HepG2 (cell line): ENCODE measurements around the gene PRKN. TPM values are rescaled to one million over a fixed set of nuclear protein-coding genes. Genes with fewer than 3 reads are reported as not detected.
A peak's percentile ranks its signal among the peaks of the same experiment; 100 is the strongest.

Experiments
- CEBPB ChIP-seq: IDR thresholded peaks from 2 replicates; pipeline ENCODE4 v1.6.1; 2011; ENCODE audit warnings: low read depth, low read length, improper control_type of control experiment, borderline replicate concordance
- CEBPG ChIP-seq: IDR thresholded peaks from 2 replicates; pipeline ENCODE4 v1.6.1; 2016
- ELK4 ChIP-seq: sonication (generic); formaldehyde crosslinking; IDR thresholded peaks from 2 replicates; pipeline ENCODE4 v1.9.0; 2021; ENCODE audit warnings: missing genetic modification reagents, borderline replicate concordance
- EP300 ChIP-seq, 3 experiments: sonication (generic) in 1 of 3; formaldehyde crosslinking in 1 of 3; IDR thresholded peaks; 2 replicates each; pipeline versions ENCODE4 v1.5.1 to v1.6.1; 2011 to 2020; ENCODE audit warnings: low read depth in 2 of 3, low read length in 2 of 3, borderline replicate concordance in 1 of 3, improper control_type of control experiment in 1 of 3, mild to moderate bottlenecking in 1 of 3, missing genetic modification reagents in 1 of 3, moderate library complexity in 1 of 3
- ETV5 ChIP-seq: IDR thresholded peaks from 2 replicates; pipeline ENCODE4 v1.6.1; 2018; ENCODE audit warnings: missing biosample characterization, missing genetic modification reagents, inconsistent platforms, borderline replicate concordance
- FOXA3 ChIP-seq: IDR thresholded peaks from 2 replicates; pipeline ENCODE4 v1.6.1; 2016; ENCODE audit warnings: missing genetic modification reagents, missing compliant biosample characterization
- GABPA ChIP-seq, 2 experiments: IDR thresholded peaks; 2 replicates each; pipeline ENCODE4 v1.6.1; 2011 to 2016; ENCODE audit warnings: low read depth in 2 of 2, low read length in 1 of 2, missing biosample characterization in 1 of 2, missing genetic modification characterization in 1 of 2
- GABPB1 ChIP-seq: IDR thresholded peaks from 2 replicates; pipeline ENCODE4 v1.6.1; 2016; ENCODE audit warnings: mild to moderate bottlenecking, missing genetic modification reagents, moderate library complexity, missing compliant biosample characterization
- GATAD2A ChIP-seq: IDR thresholded peaks from 2 replicates; pipeline ENCODE4 v1.6.1; 2016
- KLF16 ChIP-seq, 2 experiments: sonication (generic) in 1 of 2; formaldehyde crosslinking in 1 of 2; IDR thresholded peaks; 2 replicates each; pipeline versions ENCODE4 v1.6.1 to v1.8.0; 2016 to 2023; ENCODE audit warnings: missing genetic modification reagents in 2 of 2, missing compliant biosample characterization in 1 of 2
- NFKB2 ChIP-seq: sonication (generic); formaldehyde crosslinking; IDR thresholded peaks from 2 replicates; pipeline ENCODE4 v1.4.0; 2020; ENCODE audit warnings: missing genetic modification reagents, borderline replicate concordance
- PCBP1 ChIP-seq: fragments of 200-400 bp; formaldehyde crosslinking; IDR thresholded peaks from 2 replicates; pipeline ENCODE4 v1.6.1; 2017; ENCODE audit warnings: mild to moderate bottlenecking, low read depth, low read length, borderline replicate concordance
- RFX1 ChIP-seq: fragments of 450-650 bp; IDR thresholded peaks from 2 replicates; pipeline ENCODE4 v1.6.1; 2017
- SIX4 ChIP-seq: sonication (generic); formaldehyde crosslinking; IDR thresholded peaks from 2 replicates; pipeline ENCODE4 v1.4.0; 2020; ENCODE audit warnings: missing genetic modification reagents
- SNAPC4 ChIP-seq: sonication (generic); formaldehyde crosslinking; IDR thresholded peaks from 2 replicates; pipeline ENCODE4 v1.4.0; 2020; ENCODE audit warnings: mild to moderate bottlenecking, missing genetic modification reagents
- SOX5 ChIP-seq: IDR thresholded peaks from 2 replicates; pipeline ENCODE4 v1.6.1; 2016; ENCODE audit warnings: borderline replicate concordance
- ZFP62 ChIP-seq: sonication (generic); formaldehyde crosslinking; IDR thresholded peaks from 2 replicates; pipeline ENCODE4 v1.4.0; 2020; ENCODE audit warnings: missing genetic modification reagents
- ZNF232 ChIP-seq: sonication (generic); formaldehyde crosslinking; IDR thresholded peaks from 2 replicates; pipeline ENCODE4 v1.4.0; 2020; ENCODE audit warnings: missing genetic modification reagents, borderline replicate concordance
- ZNF639 ChIP-seq: conservative IDR thresholded peaks from 2 replicates; pipeline ENCODE4 v1.6.1; 2018; ENCODE audit warnings: missing genetic modification reagents
- ZNF652 ChIP-seq: IDR thresholded peaks from 2 replicates; pipeline ENCODE4 v1.6.1; 2016; ENCODE audit warnings: low read depth, borderline replicate concordance
- polyA plus RNA-seq, 8 experiments: library from polyadenylated mRNA; depleted of rRNA in 3 of 8; stranded (reverse) in 7 of 8; unstranded in 1 of 8; fragments of >200 nt; fragmentation: Illumina TruSeq in 4 of 8; extraction: Trizol in 4 of 8; gene quantifications; 2 replicates each; pipeline versions ENCODE4 v1.2.1 to v1.2.3, GENCODE V29; 2011 to 2016; ENCODE audit warnings: low read depth in 4 of 8, missing spikeins in 1 of 8, mixed read lengths in 1 of 8; ENCODE audit not compliant: insufficient read depth in 1 of 8
- total RNA-seq, 5 experiments: library from RNA; depleted of rRNA; stranded (reverse); fragments of >200 nt; fragmentation: Illumina TruSeq; extraction: Trizol; gene quantifications; 2 replicates each; pipeline ENCODE4 v1.2.3, GENCODE V29; 2016; ENCODE audit warnings: low read depth in 1 of 5
- TF ChIP-seq, protein P1 (sequence below): sonication (generic); formaldehyde crosslinking; IDR thresholded peaks from 2 replicates; pipeline ENCODE4 v1.5.0; 2020; ENCODE audit warnings: missing genetic modification reagents

Gene PRKN
- total and polyA plus RNA-seq, 2 of the 13 experiments (the other 11 are each of a cell fraction or from before 2014, with no cell fraction given) = 0.31 to 0.44 TPM

DNA sequence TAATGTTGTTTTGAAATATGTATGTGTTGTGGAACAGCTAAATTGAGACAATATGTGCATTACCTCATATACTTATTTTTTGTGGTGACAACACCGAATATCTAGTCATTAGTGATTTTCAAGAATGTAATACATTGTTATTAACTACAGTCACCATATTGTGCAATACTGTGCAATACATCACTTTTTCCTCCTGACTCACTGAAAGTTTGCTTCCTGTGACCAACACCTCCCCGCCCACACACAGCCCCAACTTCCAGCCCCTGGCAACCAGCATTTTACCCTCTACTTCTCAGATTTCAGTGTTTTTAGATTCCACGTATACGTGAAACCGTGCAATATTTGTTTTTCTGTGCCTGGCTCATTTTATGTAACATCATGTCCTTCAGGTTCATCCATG lies 627.9 kb downstream of the PRKN start (continued):
- TF ChIP-seq PCBP1 (no peak), ETV5 (CRISPR knock-in tag) (peak; percentile 29; the same call in 1 of the 2 replicates), ZFP62 (CRISPR knock-in tag) (no peak), KLF16 (CRISPR knock-in tag; IDR thresholded peaks at IDR 0.05) (no peak), ZNF639 (no peak), GABPB1 (CRISPR knock-in tag) (peak; percentile 36; the same call in 1 of the 2 replicates), ELK4 (CRISPR knock-in tag) (no peak), CEBPB (peak; percentile 96), CEBPG (CRISPR knock-in tag) (peak; percentile 72), GATAD2A (CRISPR knock-in tag) (0 out of 2 replicates have a peak, but pooled peaks have one; percentile 27), NFKB2 (no peak), RFX1 (no peak), SIX4 (peak; percentile 56; the same call in 1 of the 2 replicates), SOX5 (0 out of 2 replicates have a peak, but pooled peaks have one; percentile 16), FOXA3 (0 out of 2 replicates have a peak, but pooled peaks have one; percentile 7), ZNF232 (CRISPR knock-in tag) (no peak), GABPA (IDR thresholded peaks at IDR 0.05; ENCODE audit: low read depth, low read length) (no peak), GABPA (CRISPR knock-in tag; IDR thresholded peaks at IDR 0.05; ENCODE audit: low read depth) (peak; percentile 43; the same call in 1 of the 2 replicates), SNAPC4 (CRISPR knock-in tag) (no peak), EP300 (IDR thresholded peaks at IDR 0.05; ENCODE audit: low read depth in 2 of 2, low read length in 2 of 2) (peak in 1 of 2 experiments; percentile 42; a peak in 1 of 4 replicates), EP300 (CRISPR knock-in tag; IDR thresholded peaks at IDR 0.05; ENCODE audit: borderline replicate concordance) (no peak), ZNF652 (no peak)
- TF ChIP-seq, protein P1, sequence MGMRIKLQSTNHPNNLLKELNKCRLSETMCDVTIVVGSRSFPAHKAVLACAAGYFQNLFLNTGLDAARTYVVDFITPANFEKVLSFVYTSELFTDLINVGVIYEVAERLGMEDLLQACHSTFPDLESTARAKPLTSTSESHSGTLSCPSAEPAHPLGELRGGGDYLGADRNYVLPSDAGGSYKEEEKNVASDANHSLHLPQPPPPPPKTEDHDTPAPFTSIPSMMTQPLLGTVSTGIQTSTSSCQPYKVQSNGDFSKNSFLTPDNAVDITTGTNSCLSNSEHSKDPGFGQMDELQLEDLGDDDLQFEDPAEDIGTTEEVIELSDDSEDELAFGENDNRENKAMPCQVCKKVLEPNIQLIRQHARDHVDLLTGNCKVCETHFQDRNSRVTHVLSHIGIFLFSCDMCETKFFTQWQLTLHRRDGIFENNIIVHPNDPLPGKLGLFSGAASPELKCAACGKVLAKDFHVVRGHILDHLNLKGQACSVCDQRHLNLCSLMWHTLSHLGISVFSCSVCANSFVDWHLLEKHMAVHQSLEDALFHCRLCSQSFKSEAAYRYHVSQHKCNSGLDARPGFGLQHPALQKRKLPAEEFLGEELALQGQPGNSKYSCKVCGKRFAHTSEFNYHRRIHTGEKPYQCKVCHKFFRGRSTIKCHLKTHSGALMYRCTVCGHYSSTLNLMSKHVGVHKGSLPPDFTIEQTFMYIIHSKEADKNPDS (CRISPR knock-in tag) = no peak
